ENCODE data around the gene TBPL2. TPM values are rescaled to one million over a fixed set of nuclear protein-coding genes. Genes with fewer than 3 reads are reported as not detected.

Gene TBPL2
- total and polyA plus RNA-seq, 10 donors = not detected

DNA sequence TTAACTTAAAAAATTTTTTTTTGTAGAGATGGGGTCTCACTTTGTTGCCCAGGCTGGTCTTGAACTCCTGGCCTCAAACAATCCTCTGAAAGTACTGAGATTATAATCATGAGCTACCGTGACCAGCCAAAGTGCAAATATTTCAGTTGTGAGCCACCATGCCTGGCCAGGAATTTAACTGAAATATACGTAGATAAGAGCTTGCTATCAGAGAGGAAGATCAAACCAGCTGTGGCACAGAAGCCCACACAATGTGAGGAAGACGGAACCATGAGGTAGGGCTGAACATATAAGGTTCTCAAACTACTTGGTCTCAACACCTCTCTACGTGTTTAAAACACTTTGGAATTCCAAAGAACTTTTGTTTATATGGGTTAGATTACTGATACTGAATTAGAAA lies 57.9 kb downstream of the TBPL2 start:
- intact Hi-C loops (cut with DNase I; ENCODE audit: low total_unique reads) = no loop called here
- no peak overlapping the region for H3K4me3 ChIP-seq
- no peak for DNase-seq
- H3K27ac ChIP-seq = no peak overlapping the region
- TF ChIP-seq POLR2A (IDR thresholded peaks at IDR 0.05) = no peak
- TF ChIP-seq, protein P1, sequence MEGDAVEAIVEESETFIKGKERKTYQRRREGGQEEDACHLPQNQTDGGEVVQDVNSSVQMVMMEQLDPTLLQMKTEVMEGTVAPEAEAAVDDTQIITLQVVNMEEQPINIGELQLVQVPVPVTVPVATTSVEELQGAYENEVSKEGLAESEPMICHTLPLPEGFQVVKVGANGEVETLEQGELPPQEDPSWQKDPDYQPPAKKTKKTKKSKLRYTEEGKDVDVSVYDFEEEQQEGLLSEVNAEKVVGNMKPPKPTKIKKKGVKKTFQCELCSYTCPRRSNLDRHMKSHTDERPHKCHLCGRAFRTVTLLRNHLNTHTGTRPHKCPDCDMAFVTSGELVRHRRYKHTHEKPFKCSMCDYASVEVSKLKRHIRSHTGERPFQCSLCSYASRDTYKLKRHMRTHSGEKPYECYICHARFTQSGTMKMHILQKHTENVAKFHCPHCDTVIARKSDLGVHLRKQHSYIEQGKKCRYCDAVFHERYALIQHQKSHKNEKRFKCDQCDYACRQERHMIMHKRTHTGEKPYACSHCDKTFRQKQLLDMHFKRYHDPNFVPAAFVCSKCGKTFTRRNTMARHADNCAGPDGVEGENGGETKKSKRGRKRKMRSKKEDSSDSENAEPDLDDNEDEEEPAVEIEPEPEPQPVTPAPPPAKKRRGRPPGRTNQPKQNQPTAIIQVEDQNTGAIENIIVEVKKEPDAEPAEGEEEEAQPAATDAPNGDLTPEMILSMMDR (IDR thresholded peaks at IDR 0.05 in 8 of 11, conservative IDR thresholded peaks at IDR 0.05 in 3 of 11) = no peak
- TF ChIP-seq POLR2AphosphoS5 (IDR thresholded peaks at IDR 0.05) = no peak
- H3K4me1 ChIP-seq = peaks cover 0 to 16% (median 0%) of the 10 kb centered on the region in 6 donors
- no peaks in the 10 kb centered on the region for H3K27me3 ChIP-seq (replicated peaks in 1 of 7)
- 84 to 94% (median 92%) methylated on average over 4 of the region's 4 CpGs for WGBS, 5 donors
- H3K36me3 ChIP-seq = peaks cover 3 to 100% (median 58%) of the 10 kb centered on the region in 6 donors
- H3K9me3 ChIP-seq = no peaks in the 10 kb centered on the region

DNA sequence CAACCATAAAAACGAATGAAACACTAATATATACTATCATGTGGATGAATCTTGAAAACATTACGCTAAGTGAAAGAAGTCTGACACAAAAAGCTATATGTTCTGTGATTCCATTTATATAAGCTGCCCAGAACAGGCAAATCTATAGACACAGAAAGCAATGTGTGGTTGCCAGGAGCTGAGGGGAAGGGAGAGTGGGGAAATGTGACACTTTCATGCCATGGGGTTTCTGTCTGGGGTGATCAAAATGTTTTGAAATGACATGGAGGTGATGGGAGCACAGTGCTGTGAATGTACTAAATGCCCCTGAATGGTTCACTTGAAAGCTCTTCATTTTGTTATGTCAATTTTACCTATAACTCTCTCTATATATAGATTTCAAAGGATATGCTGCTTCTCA lies 58.9 kb downstream of the TBPL2 start:
- H3K9me3 ChIP-seq = no peaks in the 10 kb centered on the region
- TF ChIP-seq, protein P1 (IDR thresholded peaks at IDR 0.05 in 8 of 11, conservative IDR thresholded peaks at IDR 0.05 in 3 of 11) = no peak
- no peak for TF ChIP-seq POLR2A (IDR thresholded peaks at IDR 0.05)
- no peak for TF ChIP-seq POLR2AphosphoS5 (IDR thresholded peaks at IDR 0.05)
- H3K27me3 ChIP-seq (replicated peaks in 1 of 7) = no peaks in the 10 kb centered on the region
- H3K4me3 ChIP-seq = no peak overlapping the region
- 88 to 98% (median 94%) methylated on average over 2 of the region's 2 CpGs for WGBS, 5 donors
- H3K4me1 ChIP-seq = peaks cover 0 to 16% (median 0%) of the 10 kb centered on the region in 6 donors
- no peak for DNase-seq
- no peak overlapping the region for H3K27ac ChIP-seq
- intact Hi-C loops (cut with DNase I; ENCODE audit: low total_unique reads) = no loop called here
- peaks cover 3 to 100% (median 62%) of the 10 kb centered on the region in 6 donors for H3K36me3 ChIP-seq

DNA sequence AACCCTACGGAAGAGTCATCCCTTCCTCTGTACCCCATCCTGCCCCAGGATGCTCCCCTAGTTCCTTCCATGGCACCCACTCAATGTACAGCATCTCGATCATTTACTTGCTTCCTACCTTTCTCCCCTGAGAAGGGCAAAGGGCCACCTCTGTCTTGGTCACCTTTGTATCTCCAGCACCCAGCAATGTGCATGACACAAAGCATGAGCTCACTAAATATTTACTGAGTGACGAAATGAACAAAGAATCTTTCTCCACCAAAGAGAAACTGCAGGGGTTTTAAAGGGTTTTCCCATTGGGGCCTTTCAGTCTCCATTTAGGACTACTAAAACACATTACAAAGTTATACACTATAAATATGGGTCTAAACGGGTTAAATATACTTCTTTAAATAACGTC lies 59.4 kb downstream of the TBPL2 start:
- H3K27ac ChIP-seq = no peak overlapping the region
- no peak for DNase-seq
- H3K4me3 ChIP-seq = no peak overlapping the region
- H3K36me3 ChIP-seq = peaks cover 3 to 100% (median 65%) of the 10 kb centered on the region in 6 donors
- intact Hi-C loops (cut with DNase I; ENCODE audit: low total_unique reads) = no loop called here
- no peaks in the 10 kb centered on the region for H3K9me3 ChIP-seq
- no peaks in the 10 kb centered on the region for H3K27me3 ChIP-seq (replicated peaks in 1 of 7)
- TF ChIP-seq, protein P1 (IDR thresholded peaks at IDR 0.05 in 8 of 11, conservative IDR thresholded peaks at IDR 0.05 in 3 of 11) = no peak
- no peak for TF ChIP-seq POLR2AphosphoS5 (IDR thresholded peaks at IDR 0.05)
- no peak for TF ChIP-seq POLR2A (IDR thresholded peaks at IDR 0.05)
- WGBS, 5 donors = 88 to 95% (median 90%) methylated on average over 5 of the region's 5 CpGs
- peaks cover 0 to 16% (median 0%) of the 10 kb centered on the region in 6 donors for H3K4me1 ChIP-seq

DNA sequence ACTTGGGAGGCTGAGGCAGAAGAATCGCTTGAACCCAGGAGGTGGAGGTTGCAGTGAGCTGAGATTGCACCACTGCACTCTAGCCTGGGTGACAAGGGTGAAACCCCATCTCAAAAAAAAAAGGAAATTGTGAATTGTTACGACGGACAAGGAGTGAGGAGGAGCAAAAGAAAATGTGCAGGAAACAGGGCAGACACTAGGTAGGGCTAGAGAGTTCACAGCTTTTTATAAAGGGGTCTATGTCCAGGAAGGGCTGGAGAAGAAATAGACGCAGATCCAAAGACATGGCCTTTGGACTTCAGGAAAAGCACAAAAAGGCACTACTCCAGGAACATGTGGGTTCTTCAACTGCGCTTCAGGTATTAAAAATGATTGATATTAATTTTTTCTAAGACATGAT lies 63.2 kb downstream of the TBPL2 start:
- TF ChIP-seq POLR2A (IDR thresholded peaks at IDR 0.05) (no peak), POLR2AphosphoS5 (IDR thresholded peaks at IDR 0.05) (no peak)
- TF ChIP-seq, protein P1 (IDR thresholded peaks at IDR 0.05 in 8 of 11, conservative IDR thresholded peaks at IDR 0.05 in 3 of 11) = no peak
- intact Hi-C loops (cut with DNase I; ENCODE audit: low total_unique reads) = no loop called here
- H3K9me3 ChIP-seq = no peaks in the 10 kb centered on the region
- no peak overlapping the region for H3K4me3 ChIP-seq
- peaks cover 0 to 7% (median 0%) of the 10 kb centered on the region in 6 donors for H3K4me1 ChIP-seq
- DNase-seq = no peak
- no peaks in the 10 kb centered on the region for H3K27me3 ChIP-seq (replicated peaks in 1 of 7)
- WGBS, 5 donors = 79 to 92% (median 84%) methylated on average over 5 of the region's 5 CpGs
- peaks cover 3 to 99% (median 53%) of the 10 kb centered on the region in 6 donors for H3K36me3 ChIP-seq
- H3K27ac ChIP-seq = no peak overlapping the region

Measured in spleen (tissue), 11 donors.